Measurements from ENCODE around the gene TBK1. TPM values are rescaled to one million over a fixed set of nuclear protein-coding genes. Genes with fewer than 3 reads are reported as not detected.

Gene TBK1
- total and polyA plus RNA-seq, 2 of the 13 experiments (the other 11 are each of a cell fraction or from before 2014, with no cell fraction given): 10.3 to 25.2 TPM

- TF ChIP-seq DNMT1 (CRISPR knock-in tag; IDR thresholded peaks at IDR 0.05) (0 out of 2 replicates have a peak, but pooled peaks have one; percentile 47), ZBTB49 (CRISPR knock-in tag; IDR thresholded peaks at IDR 0.05; ENCODE audit: borderline replicate concordance) (no peak), ZNF891 (CRISPR knock-in tag; IDR thresholded peaks at IDR 0.05) (peak; percentile 82; the same call in 1 of the 2 replicates), ZSCAN21 (CRISPR knock-in tag; IDR thresholded peaks at IDR 0.05; ENCODE audit: borderline replicate concordance) (0 out of 2 replicates have a peak, but pooled peaks have one; percentile 36), JUNB (CRISPR knock-in tag; IDR thresholded peaks at IDR 0.05; ENCODE audit: borderline replicate concordance) (no peak), ZNF362 (CRISPR knock-in tag; IDR thresholded peaks at IDR 0.05; ENCODE audit: borderline replicate concordance) (peak; percentile 7; the same call in 1 of the 2 replicates), TEF (CRISPR knock-in tag; IDR thresholded peaks at IDR 0.05) (peak; percentile 50; the same call in 1 of the 2 replicates), ZNF749 (CRISPR knock-in tag; IDR thresholded peaks at IDR 0.05; ENCODE audit: borderline replicate concordance) (peak; percentile 77; the same call in 1 of the 2 replicates), NR2C2 (CRISPR knock-in tag; IDR thresholded peaks at IDR 0.05; ENCODE audit: borderline replicate concordance) (peak; percentile 64), CEBPG (CRISPR knock-in tag; IDR thresholded peaks at IDR 0.05) (peak; percentile 97), THAP7 (CRISPR knock-in tag; IDR thresholded peaks at IDR 0.05) (0 out of 2 replicates have a peak, but pooled peaks have one; percentile 15), NR2F6 (IDR thresholded peaks at IDR 0.05) (no peak), NR2F6 (CRISPR knock-in tag; IDR thresholded peaks at IDR 0.05) (0 out of 2 replicates have a peak, but pooled peaks have one; percentile 1), ZNF234 (CRISPR knock-in tag; conservative IDR thresholded peaks at IDR 0.05) (no peak; the same call in 1 of the 2 replicates), KAT8 (CRISPR knock-in tag; IDR thresholded peaks at IDR 0.05) (peak; percentile 55; the same call in 1 of the 2 replicates), PLSCR1 (CRISPR knock-in tag; IDR thresholded peaks at IDR 0.05; ENCODE audit: borderline replicate concordance) (no peak), ZNF841 (CRISPR knock-in tag; IDR thresholded peaks at IDR 0.05; ENCODE audit: borderline replicate concordance) (0 out of 2 replicates have a peak, but pooled peaks have one; percentile 47), ZNF616 (CRISPR knock-in tag; IDR thresholded peaks at IDR 0.05; ENCODE audit: low read depth) (peak; percentile 21; the same call in 1 of the 2 replicates), ARID2 (CRISPR knock-in tag; IDR thresholded peaks at IDR 0.05; ENCODE audit: borderline replicate concordance) (peak; percentile 83; the same call in 1 of the 2 replicates), ZNF839 (CRISPR knock-in tag; IDR thresholded peaks at IDR 0.05; ENCODE audit: borderline replicate concordance) (no peak), ATF5 (CRISPR knock-in tag; IDR thresholded peaks at IDR 0.05; ENCODE audit: low read depth) (peak; percentile 29; the same call in 1 of the 2 replicates), ZNF292 (CRISPR knock-in tag; IDR thresholded peaks at IDR 0.05; ENCODE audit: borderline replicate concordance, low read depth) (peak; percentile 92)
Observed at GRCh38 chr12:64404470-64405256, 47.3 kb upstream of the TBK1 start (continued).
